Trophoblast cell (in vitro differentiated cells and primary cell): ENCODE results near the gene ASPRV1.

Experiments
- DNase-seq, 2 donors: peaks; one replicate each; pipeline ENCODE4 v3.0.0-alpha.2; 2016
- H2AFZ ChIP-seq: 2 replicates; pipeline ENCODE4 v1.6.1; 2013; ENCODE audit warnings: low read length, moderate library complexity, mild to moderate bottlenecking; ENCODE audit not compliant: insufficient read depth, poor library complexity
- H2AK5ac ChIP-seq: 2 replicates; pipeline ENCODE4 v1.6.1; 2013; ENCODE audit warnings: mild to moderate bottlenecking, low read length
- H2BK120ac ChIP-seq: 2 replicates; pipeline ENCODE4 v1.6.1; 2013; ENCODE audit warnings: low read length, mild to moderate bottlenecking, moderate library complexity; ENCODE audit not compliant: insufficient read depth, poor library complexity
- H2BK12ac ChIP-seq: 2 replicates; pipeline ENCODE4 v1.6.1; 2013; ENCODE audit warnings: mild to moderate bottlenecking, low read length, moderate library complexity
- H2BK5ac ChIP-seq: 2 replicates; pipeline ENCODE4 v1.6.1; 2013; ENCODE audit warnings: low read length, low read depth, moderate library complexity, mild to moderate bottlenecking; ENCODE audit not compliant: poor library complexity
- H3K14ac ChIP-seq: 2 replicates; pipeline ENCODE4 v1.6.1; 2013; ENCODE audit warnings: mild to moderate bottlenecking, low read length
- H3K18ac ChIP-seq: 2 replicates; pipeline ENCODE4 v1.6.1; 2013; ENCODE audit warnings: mild to moderate bottlenecking, low read length
- H3K23ac ChIP-seq: 2 replicates; pipeline ENCODE4 v1.6.1; 2013; ENCODE audit warnings: low read length
- H3K27ac ChIP-seq: 2 replicates; pipeline ENCODE4 v1.5.1; 2013; ENCODE audit warnings: low read depth, mild to moderate bottlenecking, inconsistent platforms, low read length, moderate library complexity
- H3K27me3 ChIP-seq: 2 replicates; pipeline ENCODE4 v1.6.1; 2013; ENCODE audit warnings: inconsistent platforms, mild to moderate bottlenecking, low read length, moderate library complexity; ENCODE audit not compliant: insufficient read depth
- H3K36me3 ChIP-seq, 2 experiments: 1 replicate in 1 of 2; 2 replicates in 1 of 2; pipeline ENCODE4 v1.6.1; 2013; ENCODE audit warnings: low read length in 2 of 2, mild to moderate bottlenecking in 2 of 2, moderate library complexity in 1 of 2; ENCODE audit not compliant: insufficient read depth in 2 of 2, control insufficient read depth in 1 of 2
- H3K4ac ChIP-seq: 2 replicates; pipeline ENCODE4 v1.6.1; 2013; ENCODE audit warnings: low read depth, mild to moderate bottlenecking, low read length, moderate library complexity
- H3K4me1 ChIP-seq, 2 experiments: 1 replicate in 1 of 2; 2 replicates in 1 of 2; pipeline ENCODE4 v1.6.1; 2013; ENCODE audit warnings: low read length in 2 of 2, mild to moderate bottlenecking in 2 of 2, moderate library complexity in 1 of 2; ENCODE audit not compliant: insufficient read depth in 2 of 2, control insufficient read depth in 1 of 2
- H3K4me2 ChIP-seq: 2 replicates; pipeline ENCODE4 v1.6.1; 2013; ENCODE audit warnings: inconsistent platforms, mild to moderate bottlenecking, low read length, moderate library complexity
- H3K4me3 ChIP-seq: 2 replicates; pipeline ENCODE4 v1.5.1; 2013; ENCODE audit warnings: mild to moderate bottlenecking, low read depth, low read length, inconsistent platforms
- H3K79me1 ChIP-seq: one replicate; pipeline ENCODE4 v1.6.1; 2013; ENCODE audit warnings: low read length
- H3K79me2 ChIP-seq: 2 replicates; pipeline ENCODE4 v1.6.1; 2013; ENCODE audit warnings: low read length, mild to moderate bottlenecking; ENCODE audit not compliant: control insufficient read depth, insufficient read depth, poor library complexity
- H3K9ac ChIP-seq: 2 replicates; pipeline ENCODE4 v1.6.1; 2013; ENCODE audit warnings: mild to moderate bottlenecking, low read length
- H3K9me3 ChIP-seq: 2 replicates; pipeline ENCODE4 v1.6.1; 2013; ENCODE audit warnings: low read depth, mild to moderate bottlenecking, control low read depth, inconsistent platforms, low read length; ENCODE audit not compliant: insufficient read depth
- H4K12ac ChIP-seq: 2 replicates; pipeline ENCODE4 v1.6.1; 2013; ENCODE audit warnings: low read depth, mild to moderate bottlenecking, low read length, moderate library complexity
- H4K8ac ChIP-seq: 2 replicates; pipeline ENCODE4 v1.6.1; 2013; ENCODE audit warnings: low read depth, mild to moderate bottlenecking, low read length, moderate library complexity
- H4K91ac ChIP-seq: one replicate; pipeline ENCODE4 v1.6.1; 2013; ENCODE audit warnings: low read depth, mild to moderate bottlenecking, low read length, moderate library complexity
- WGBS: extraction: QIAGEN DNeasy Blood & Tissue Kit; methylation state at CpG from one replicate; pipeline ENCODE4 v1.1.7; 2013; ENCODE audit warnings: missing lambda C conversion rate; ENCODE audit not compliant: insufficient read length, insufficient coverage; ENCODE audit errors: extremely low coverage; 5-methylcytosine and 5-hydroxymethylcytosine counted together

The ASPRV1 gene

DNA sequence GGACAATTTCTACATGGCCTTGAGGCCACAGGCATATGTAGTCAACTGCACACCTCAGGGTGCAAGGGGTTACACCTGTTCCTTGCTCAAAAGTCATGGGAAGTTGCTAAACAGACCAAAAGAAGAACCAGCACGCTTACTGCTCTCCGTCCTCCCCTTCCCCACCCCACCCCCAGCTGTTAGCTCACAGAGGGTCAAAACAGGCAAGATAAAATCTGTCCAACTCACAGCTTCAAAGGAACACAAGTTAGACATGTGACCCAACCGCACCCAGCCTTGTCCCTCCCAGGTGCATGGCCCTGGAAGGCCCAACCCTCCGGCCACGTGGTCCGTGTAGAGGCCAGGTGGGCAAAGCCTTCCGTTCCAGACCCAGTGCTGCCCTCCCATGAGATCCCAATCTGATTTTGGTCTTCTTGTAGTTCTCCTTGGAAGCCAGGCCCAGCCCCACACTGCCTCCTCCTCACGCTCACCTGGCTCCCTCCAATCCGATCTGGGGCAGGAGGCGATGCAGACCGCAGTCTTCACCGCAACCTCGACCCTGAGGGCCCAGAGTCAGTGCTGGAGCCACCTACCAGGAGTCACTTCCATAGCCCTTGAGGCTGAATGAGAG is 14.5 kb upstream of the ASPRV1 start:
- Histone ChIP-seq H3K9me3 (no peaks in the 10 kb centered on the region), H2BK120ac (no peak overlapping the region), H4K91ac (peak overlapping the region; percentile 20), H3K4me1 (peaks cover 13 to 14% of the 10 kb centered on the region in 2 experiments), H3K23ac (no peak overlapping the region), H2AFZ (no peak overlapping the region), H3K36me3 (no peaks in the 10 kb centered on the region), H3K18ac (no peak overlapping the region), H3K4me3 (no peak overlapping the region), H3K9ac (no peak overlapping the region), H3K79me2 (peaks cover 2% of the 10 kb centered on the region), H4K12ac (no peak overlapping the region), H3K79me1 (peaks cover 13% of the 10 kb centered on the region), H2AK5ac (no peak overlapping the region), H3K14ac (no peak overlapping the region), H2BK5ac (no peak overlapping the region), H3K4ac (no peak overlapping the region), H3K27ac (no peak overlapping the region), H2BK12ac (no peak overlapping the region), H3K27me3 (no peaks in the 10 kb centered on the region), H3K4me2 (no peak overlapping the region), H4K8ac (no peak overlapping the region)
- WGBS: no CpG with 5 or more reads among the region's 13 CpGs
- peak; percentile 50 to 53 for DNase-seq

DNA sequence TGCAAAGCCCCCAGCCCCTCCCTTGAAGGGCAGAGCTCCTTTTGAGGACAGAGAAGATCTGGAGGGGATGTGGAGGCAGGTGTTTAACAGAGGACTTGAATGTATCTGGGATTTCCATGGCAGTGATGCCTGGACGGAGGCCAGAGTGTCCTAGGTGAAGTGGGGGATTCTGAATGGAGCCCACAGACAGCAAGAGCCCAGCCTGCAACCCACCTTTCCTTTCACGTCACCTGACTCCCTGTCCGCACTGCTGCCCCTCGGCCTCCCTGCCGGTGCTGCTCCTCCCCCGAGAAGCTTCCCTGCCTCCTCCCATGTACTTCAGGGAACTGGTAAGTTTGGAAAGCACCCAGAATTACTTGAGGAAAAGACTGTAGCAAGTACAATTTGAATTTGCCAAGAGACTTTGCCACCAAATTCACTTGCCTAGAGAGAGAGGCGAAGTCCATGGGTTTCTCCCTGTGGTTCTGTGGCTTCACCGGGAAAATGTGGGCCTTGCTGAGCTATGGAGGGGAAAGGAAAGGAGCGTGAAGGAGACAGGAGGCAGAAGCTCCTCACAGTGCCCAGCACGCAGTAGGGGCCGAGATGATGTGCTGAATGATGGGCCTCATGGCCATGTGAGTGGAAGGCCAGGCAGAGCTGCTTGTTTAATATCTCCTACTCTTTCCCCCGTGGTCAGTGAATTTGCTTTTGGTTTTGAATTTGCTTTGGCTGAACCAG is 13.9 kb upstream of the ASPRV1 start:
- no peak overlapping the region for H4K8ac ChIP-seq
- H3K4me1 ChIP-seq: peaks cover 13 to 14% of the 10 kb centered on the region in 2 experiments
- no peak overlapping the region for H2AFZ ChIP-seq
- H2AK5ac ChIP-seq: no peak overlapping the region
- no peak overlapping the region for H2BK120ac ChIP-seq
- no peak overlapping the region for H4K12ac ChIP-seq
- no peak overlapping the region for H2BK12ac ChIP-seq
- H3K4me2 ChIP-seq: no peak overlapping the region
- H2BK5ac ChIP-seq: no peak overlapping the region
- H3K79me1 ChIP-seq: peaks cover 13% of the 10 kb centered on the region
- H3K27me3 ChIP-seq: no peaks in the 10 kb centered on the region
- WGBS: no CpG with 5 or more reads among the region's 12 CpGs
- H3K9ac ChIP-seq: no peak overlapping the region
- no peak overlapping the region for H3K18ac ChIP-seq
- no peak overlapping the region for H3K14ac ChIP-seq
- peaks cover 2% of the 10 kb centered on the region for H3K79me2 ChIP-seq
- no peak overlapping the region for H3K27ac ChIP-seq
- no peak for DNase-seq
- H3K9me3 ChIP-seq: no peaks in the 10 kb centered on the region
- H4K91ac ChIP-seq: peak overlapping the region; percentile 23
- no peak overlapping the region for H3K4ac ChIP-seq
- no peak overlapping the region for H3K23ac ChIP-seq
- H3K4me3 ChIP-seq: no peak overlapping the region
- no peaks in the 10 kb centered on the region for H3K36me3 ChIP-seq

DNA sequence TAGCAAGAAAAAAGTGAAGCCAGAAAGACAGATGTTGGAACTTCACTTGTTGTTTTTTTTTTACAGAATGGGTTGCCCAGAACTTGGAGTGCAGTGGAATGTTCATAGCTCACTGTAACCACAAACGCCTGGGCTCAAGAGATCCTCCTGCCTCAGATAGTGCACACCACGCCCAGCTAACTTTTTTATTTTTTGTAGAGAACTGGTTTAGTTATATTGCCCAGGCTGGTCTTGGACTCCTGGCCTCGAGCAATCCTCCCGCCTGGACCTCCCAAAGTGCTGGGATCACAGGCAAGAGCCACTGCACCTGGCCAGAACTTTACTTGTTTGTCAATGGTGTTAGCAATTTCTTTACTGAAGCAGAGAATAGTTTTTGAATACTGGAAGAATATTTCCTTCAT is 11.9 kb upstream of the ASPRV1 start:
- no peaks in the 10 kb centered on the region for H3K36me3 ChIP-seq
- no peak overlapping the region for H3K4me2 ChIP-seq
- no peak overlapping the region for H3K23ac ChIP-seq
- no peaks in the 10 kb centered on the region for H3K27me3 ChIP-seq
- H3K9me3 ChIP-seq: peaks cover 3% of the 10 kb centered on the region
- H3K4me3 ChIP-seq: no peak overlapping the region
- H3K79me1 ChIP-seq: peaks cover 7% of the 10 kb centered on the region
- no peak overlapping the region for H3K18ac ChIP-seq
- no peak overlapping the region for H4K91ac ChIP-seq
- DNase-seq: no peak
- H2BK120ac ChIP-seq: no peak overlapping the region
- H3K4ac ChIP-seq: no peak overlapping the region
- no peak overlapping the region for H4K8ac ChIP-seq
- H3K9ac ChIP-seq: no peak overlapping the region
- no peak overlapping the region for H3K14ac ChIP-seq
- H2AFZ ChIP-seq: no peak overlapping the region
- no peak overlapping the region for H3K27ac ChIP-seq
- H2BK12ac ChIP-seq: no peak overlapping the region
- H2BK5ac ChIP-seq: no peak overlapping the region
- peaks cover 2% of the 10 kb centered on the region for H3K79me2 ChIP-seq
- no CpG with 5 or more reads among the region's 4 CpGs for WGBS
- no peak overlapping the region for H4K12ac ChIP-seq
- peaks cover 7 to 8% of the 10 kb centered on the region in 2 experiments for H3K4me1 ChIP-seq
- H2AK5ac ChIP-seq: no peak overlapping the region

DNA sequence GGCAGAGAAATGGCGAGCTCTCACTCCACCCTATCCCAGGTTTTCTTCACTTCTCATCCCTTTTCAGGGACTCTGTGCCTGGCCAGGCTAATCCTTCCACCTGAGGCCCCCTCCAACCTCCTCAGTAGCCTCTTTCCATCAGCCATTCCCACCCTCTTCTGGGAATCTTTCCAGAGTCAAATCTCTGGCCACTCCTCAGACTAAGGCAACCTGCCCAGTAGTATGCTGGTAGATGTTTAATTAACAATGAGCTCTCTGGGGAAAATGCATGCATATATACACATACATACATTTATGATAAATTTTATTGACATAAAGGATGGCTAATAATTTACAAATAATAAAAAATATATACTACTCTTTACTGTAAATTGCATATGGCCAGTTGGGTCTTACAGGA is 11.4 kb upstream of the ASPRV1 start:
- Histone ChIP-seq H2AK5ac (no peak overlapping the region), H2BK12ac (no peak overlapping the region), H3K36me3 (no peaks in the 10 kb centered on the region), H3K79me1 (peaks cover 4% of the 10 kb centered on the region), H3K4me3 (no peak overlapping the region), H3K9me3 (peaks cover 3% of the 10 kb centered on the region), H2BK5ac (no peak overlapping the region), H3K4me2 (no peak overlapping the region), H3K9ac (no peak overlapping the region), H2AFZ (no peak overlapping the region), H3K23ac (no peak overlapping the region), H3K4me1 (peaks cover 2 to 4% of the 10 kb centered on the region in 2 experiments), H3K27me3 (no peaks in the 10 kb centered on the region), H4K8ac (no peak overlapping the region), H2BK120ac (no peak overlapping the region), H4K12ac (no peak overlapping the region), H3K27ac (no peak overlapping the region), H3K18ac (no peak overlapping the region), H3K14ac (no peak overlapping the region), H3K4ac (no peak overlapping the region), H4K91ac (no peak overlapping the region), H3K79me2 (peaks cover 2% of the 10 kb centered on the region)
- no peak for DNase-seq
- no CpG with 5 or more reads among the region's 1 CpG for WGBS
